GM23338 (cell line): ENCODE data around the gene L2HGDH. TPM values are rescaled to one million over a fixed set of nuclear protein-coding genes. Genes with fewer than 3 reads are reported as not detected.

Source experiments
- ATAC-seq: fragments of 200-7000 bp; cut with Tn5 transposase; 3 replicates; pipeline ENCODE4 v1.9.1; 2020
- DNase-seq: peaks from one replicate; pipeline ENCODE4 v3.0.0-alpha.2; 2015; ENCODE audit warnings: low spot score
- H2AFZ ChIP-seq: fragments of 200-600 bp; sonication (generic); 2 replicates; pipeline ENCODE4 v1.8.0; 2016; ENCODE audit warnings: antibody characterized with exemption, mild to moderate bottlenecking, moderate library complexity
- H3F3A ChIP-seq: fragments of 200-600 bp; sonication (generic); replicated peaks from 2 replicates; pipeline ENCODE4 v1.8.0; 2017; ENCODE audit warnings: antibody characterized with exemption, mixed run types, low read depth
- H3K27ac ChIP-seq: fragments of 200-600 bp; sonication (generic); 2 replicates; pipeline ENCODE4 v1.6.1; 2016; ENCODE audit warnings: low read depth
- H3K27me3 ChIP-seq: fragments of 200-600 bp; sonication (generic); 2 replicates; pipeline ENCODE4 v1.8.0; 2016; ENCODE audit warnings: mild to moderate bottlenecking, mixed run types, moderate library complexity; ENCODE audit not compliant: insufficient read depth
- H3K36me3 ChIP-seq: fragments of 200-600 bp; sonication (generic); 2 replicates; pipeline ENCODE4 v1.8.0; 2016; ENCODE audit warnings: mild to moderate bottlenecking; ENCODE audit not compliant: insufficient read depth
- H3K4me1 ChIP-seq: fragments of 200-600 bp; sonication (generic); 2 replicates; pipeline ENCODE4 v1.8.0; 2016; ENCODE audit warnings: mild to moderate bottlenecking, moderate library complexity; ENCODE audit not compliant: insufficient read depth
- H3K4me2 ChIP-seq: fragments of 200-600 bp; sonication (generic); 2 replicates; pipeline ENCODE4 v1.7.1; 2017; ENCODE audit warnings: mixed run types
- H3K4me3 ChIP-seq: fragments of 200-600 bp; sonication (generic); 2 replicates; pipeline ENCODE4 v1.6.1; 2016; ENCODE audit warnings: mixed run types
- H3K79me2 ChIP-seq: fragments of 200-600 bp; sonication (generic); replicated peaks from 2 replicates; pipeline ENCODE4 v1.8.0; 2017; ENCODE audit warnings: mild to moderate bottlenecking; ENCODE audit not compliant: insufficient read depth
- H3K9me2 ChIP-seq: fragments of 200-600 bp; sonication (generic); 2 replicates; pipeline ENCODE4 v1.8.0; 2017; ENCODE audit not compliant: insufficient read depth
- H4K20me1 ChIP-seq: fragments of 200-600 bp; sonication (generic); replicated peaks from 2 replicates; pipeline ENCODE4 v1.8.0; 2017; ENCODE audit warnings: mild to moderate bottlenecking; ENCODE audit not compliant: insufficient read depth
- H3K27ac Mint-ChIP-seq: 2 replicates; pipeline ENCODE4 v1.8.0; 2020; ENCODE audit warnings: inconsistent platforms, mild to moderate bottlenecking, moderate library complexity, mixed read lengths
- H3K27me3 Mint-ChIP-seq: 3 replicates; pipeline ENCODE4 v1.8.0; 2022; ENCODE audit warnings: low read depth, mild to moderate bottlenecking, moderate library complexity, mixed read lengths, inconsistent platforms; ENCODE audit not compliant: insufficient read depth, poor library complexity
- H3K36me3 Mint-ChIP-seq: 3 replicates; pipeline ENCODE4 v1.8.0; 2021; ENCODE audit warnings: low read depth, mild to moderate bottlenecking, inconsistent platforms, moderate library complexity, mixed read lengths
- H3K4me1 Mint-ChIP-seq: 3 replicates; pipeline ENCODE4 v1.8.0; 2020; ENCODE audit warnings: mild to moderate bottlenecking, inconsistent platforms, mixed read lengths
- H3K4me3 Mint-ChIP-seq: 3 replicates; pipeline ENCODE4 v1.8.0; 2021; ENCODE audit warnings: moderate library complexity, mild to moderate bottlenecking, inconsistent platforms, mixed read lengths
- H3K9me3 Mint-ChIP-seq: 3 replicates; pipeline ENCODE4 v1.8.0; 2020; ENCODE audit warnings: moderate library complexity, mild to moderate bottlenecking, inconsistent platforms, mixed read lengths
- EZH2 ChIP-seq: fragments of 200-600 bp; sonication (generic); IDR thresholded peaks from one replicate; pipeline ENCODE4 v1.8.0; 2017; ENCODE audit warnings: antibody characterized with exemption, mild to moderate bottlenecking, low read depth; ENCODE audit not compliant: unreplicated experiment
- JUNB ChIP-seq: IDR thresholded peaks from one replicate; pipeline ENCODE4 v1.6.1; 2016; ENCODE audit warnings: antibody characterized with exemption; ENCODE audit not compliant: unreplicated experiment
- NANOG ChIP-seq: IDR thresholded peaks from 2 replicates; pipeline ENCODE4 v1.6.1; 2016; ENCODE audit warnings: antibody characterized with exemption, borderline replicate concordance
- POLR2AphosphoS5 ChIP-seq: IDR thresholded peaks from 2 replicates; pipeline ENCODE4 v1.6.1; 2016; ENCODE audit warnings: antibody characterized with exemption, low read depth
- REST ChIP-seq: IDR thresholded peaks from one replicate; pipeline ENCODE4 v1.6.1; 2018; ENCODE audit warnings: antibody characterized with exemption; ENCODE audit not compliant: unreplicated experiment
- ZNF462 ChIP-seq: fragments of 250-450 bp; sonication (Bioruptor Pico); IDR thresholded peaks from 2 replicates; pipeline ENCODE4 v1.5.0; 2020; ENCODE audit warnings: mild to moderate bottlenecking, moderate library complexity
- polyA plus RNA-seq: library from polyadenylated mRNA; unstranded; fragments of >200 nt; fragmentation: Nextera tagmentation; extraction: Ambion mirVana; gene quantifications from 2 replicates; pipeline ENCODE4 v1.2.1, GENCODE V29; 2016
- total RNA-seq: library from RNA; depleted of rRNA; stranded (reverse); fragments of >200 nt; shearing (Covaris generic); gene quantifications from 2 replicates; pipeline ENCODE4 v1.2.3, GENCODE V29; 2014

The L2HGDH gene
- total and polyA plus RNA-seq, 2 experiments from 2014 or later = 13.5 to 28.5 TPM

- Mint-ChIP-seq H3K27me3 (peaks cover 4% of the 10 kb centered on the region), H3K27ac (no peak overlapping the region), H3K4me3 (no peak overlapping the region), H3K4me1 (peaks cover 28% of the 10 kb centered on the region), H3K9me3 (no peaks in the 10 kb centered on the region), H3K36me3 (no peaks in the 10 kb centered on the region; the same call in 2 of the 3 replicates)
- Histone ChIP-seq H3K36me3 (no peaks in the 10 kb centered on the region), H2AFZ (no peak overlapping the region), H3K79me2 (no peaks in the 10 kb centered on the region), H3K4me2 (no peak overlapping the region), H3K4me1 (peaks cover 26% of the 10 kb centered on the region), H4K20me1 (no peaks in the 10 kb centered on the region), H3K4me3 (no peak overlapping the region), H3K27ac (peak overlapping the region; percentile 51; the same call in 1 of the 2 replicates), H3K9me2 (no peaks in the 10 kb centered on the region), H3F3A (no peaks in the 10 kb centered on the region), H3K27me3 (no peaks in the 10 kb centered on the region)
- ATAC-seq (no peak), DNase-seq (peak; percentile 20)
- no peak for TF ChIP-seq POLR2AphosphoS5
- TF ChIP-seq ZNF462 (CRISPR knock-in tag) = no peak
- no peak for TF ChIP-seq NANOG
Measured at GRCh38 chr14:50333014-50333509, 21.0 kb upstream of the L2HGDH start.

GRCh38 chr14:50331596-50331995, 19.6 kb upstream of the L2HGDH start:
- H3K27me3 Mint-ChIP-seq = peaks cover 4% of the 10 kb centered on the region
- no peak overlapping the region for H3K4me2 ChIP-seq
- H3K4me1 Mint-ChIP-seq = peaks cover 28% of the 10 kb centered on the region
- H3K27me3 ChIP-seq = no peaks in the 10 kb centered on the region
- peaks cover 26% of the 10 kb centered on the region for H3K4me1 ChIP-seq
- no peak overlapping the region for H3K4me3 ChIP-seq
- no peaks in the 10 kb centered on the region for H4K20me1 ChIP-seq
- no peak overlapping the region for H3K27ac ChIP-seq
- no peaks in the 10 kb centered on the region; the same call in 2 of the 3 replicates for H3K36me3 Mint-ChIP-seq
- H3K27ac Mint-ChIP-seq = no peak overlapping the region
- ATAC-seq (no peak), DNase-seq (no peak)
- no peaks in the 10 kb centered on the region for H3K9me2 ChIP-seq
- H3K79me2 ChIP-seq = no peaks in the 10 kb centered on the region
- H3K9me3 Mint-ChIP-seq = no peaks in the 10 kb centered on the region
- no peaks in the 10 kb centered on the region for H3K36me3 ChIP-seq
- no peaks in the 10 kb centered on the region for H3F3A ChIP-seq
- no peak overlapping the region for H3K4me3 Mint-ChIP-seq
- no peak overlapping the region for H2AFZ ChIP-seq
- TF ChIP-seq POLR2AphosphoS5 = no peak
- no peak for TF ChIP-seq REST
- no peak for TF ChIP-seq EZH2
- no peak for TF ChIP-seq JUNB
